H1 (cell line): ENCODE measurements around the gene HS6ST2. TPM values are rescaled to one million over a fixed set of nuclear protein-coding genes. Genes with fewer than 3 reads are reported as not detected.

Source experiments
- CTCF ChIA-PET: fragments of 300-600 bp; sonication (Branson Sonifier 250); formaldehyde crosslinking; loops from one replicate; lab custom pipeline; 2021; ENCODE audit not compliant: partially characterized antibody; lab: Charles Lee
- POLR2A ChIA-PET: fragments of 300-600 bp; sonication (Branson Sonifier 250); formaldehyde crosslinking; loops from one replicate; lab custom pipeline; 2021; ENCODE audit warnings: inconsistent platforms; ENCODE audit not compliant: partially characterized antibody; lab: Charles Lee
- DNase-seq, 2 experiments: peaks; one replicate each; pipeline versions ENCODE4 v3.0.0 to v3.0.0-alpha.2; 2010 to 2022; ENCODE audit warnings: low spot score in 2 of 2, low read depth in 1 of 2, mixed read lengths in 1 of 2
- FAIRE-seq: peaks from 2 replicates; lab custom pipeline; 2011; peaks lifted over from hg19 to GRCh38; lab: Jason Lieb, UNC
- H2AFZ ChIP-seq: 2 replicates; pipeline ENCODE4 v1.8.1; 2012; ENCODE audit warnings: low read length, inconsistent platforms
- H2AK5ac ChIP-seq: 2 replicates; pipeline ENCODE4 v1.6.1; 2013; ENCODE audit warnings: low read depth, low read length
- H2BK120ac ChIP-seq: replicated peaks from 2 replicates; pipeline ENCODE3; 2013; ENCODE audit warnings: low read depth, low read length, inconsistent platforms
- H2BK12ac ChIP-seq: 2 replicates; pipeline ENCODE4 v1.6.1; 2013; ENCODE audit warnings: low read depth, low read length
- H2BK15ac ChIP-seq: 2 replicates; pipeline ENCODE4 v1.6.1; 2013; ENCODE audit warnings: low read length
- H2BK20ac ChIP-seq: 2 replicates; pipeline ENCODE4 v1.6.1; 2013; ENCODE audit warnings: low read length
- H2BK5ac ChIP-seq: 2 replicates; pipeline ENCODE4 v1.6.1; 2013; ENCODE audit warnings: low read depth, low read length
- H3K14ac ChIP-seq: 2 replicates; pipeline ENCODE4 v1.6.1; 2013; ENCODE audit warnings: inconsistent platforms; ENCODE audit not compliant: insufficient read length
- H3K18ac ChIP-seq: 2 replicates; pipeline ENCODE4 v1.6.1; 2013; ENCODE audit warnings: low read length; ENCODE audit errors: extremely low read depth
- H3K23ac ChIP-seq: 2 replicates; pipeline ENCODE4 v1.6.1; 2013; ENCODE audit warnings: inconsistent platforms; ENCODE audit not compliant: insufficient read length
- H3K23me2 ChIP-seq: 2 replicates; pipeline ENCODE4 v1.6.1; 2013; ENCODE audit warnings: low read depth, low read length
- H3K27ac ChIP-seq: 2 replicates; pipeline ENCODE4 v1.6.1; 2011; ENCODE audit warnings: low read depth, low read length, inconsistent platforms
- H3K27me3 ChIP-seq, 4 experiments: replicated peaks in 1 of 4; 1 replicate in 1 of 4; 2 replicates in 3 of 4; pipeline versions ENCODE4 v1.6.1 to v1.8.1; 2011 to 2013; ENCODE audit warnings: low read length in 3 of 4, mild to moderate bottlenecking in 3 of 4, inconsistent platforms in 2 of 4, mixed read lengths in 2 of 4, moderate library complexity in 1 of 4; ENCODE audit not compliant: control insufficient read depth in 3 of 4, insufficient read depth in 3 of 4; ENCODE audit errors: extremely low read depth in 1 of 4
- H3K36me3 ChIP-seq, 4 experiments: 2 replicates each; pipeline versions ENCODE4 v1.6.1 to v1.8.1; 2011 to 2013; ENCODE audit warnings: mild to moderate bottlenecking in 4 of 4, low read length in 3 of 4, moderate library complexity in 2 of 4, control low read depth in 1 of 4, inconsistent platforms in 1 of 4; ENCODE audit not compliant: insufficient read depth in 4 of 4, control insufficient read depth in 2 of 4
- H3K4ac ChIP-seq: replicated peaks from 2 replicates; pipeline ENCODE3; 2013; ENCODE audit warnings: low read length, low read depth, mixed read lengths, inconsistent platforms; ENCODE audit not compliant: insufficient read length
- H3K4me1 ChIP-seq, 4 experiments: replicated peaks in 1 of 4; 1 replicate in 1 of 4; 2 replicates in 3 of 4; pipeline versions ENCODE4 v1.6.1 to v1.8.1; 2011 to 2013; ENCODE audit warnings: low read length in 3 of 4, inconsistent platforms in 2 of 4, mixed read lengths in 1 of 4; ENCODE audit not compliant: insufficient read depth in 4 of 4, control insufficient read depth in 3 of 4
- H3K4me2 ChIP-seq, 2 experiments: 2 replicates each; pipeline versions ENCODE4 v1.6.1 to v1.8.1; 2011 to 2013; ENCODE audit warnings: low read depth in 2 of 2, low read length in 2 of 2, control low read depth in 1 of 2, inconsistent platforms in 1 of 2, mild to moderate bottlenecking in 1 of 2; ENCODE audit not compliant: insufficient read depth in 1 of 2
- H3K4me3 ChIP-seq, 4 experiments: fragments of 200-600, 300-600 bp in 1 of 4; sonication (generic), shearing (Covaris generic), sonication (Bioruptor Twin) in 1 of 4; 2 replicates each; pipeline versions ENCODE4 v1.5.1 to v1.8.1; 2011 to 2016; ENCODE audit warnings: low read length in 4 of 4, low read depth in 3 of 4, control low read depth in 2 of 4, inconsistent platforms in 2 of 4, mild to moderate bottlenecking in 2 of 4, mixed read lengths in 1 of 4, moderate library complexity in 1 of 4; ENCODE audit not compliant: insufficient read depth in 2 of 4; ENCODE audit errors: extremely low read depth in 1 of 4
- H3K56ac ChIP-seq: replicated peaks from 2 replicates; pipeline ENCODE3; 2013; ENCODE audit warnings: low read depth, mild to moderate bottlenecking, mixed read lengths, low read length, inconsistent platforms; ENCODE audit not compliant: insufficient read length
- H3K79me1 ChIP-seq: 2 replicates; pipeline ENCODE4 v1.6.1; 2013; ENCODE audit warnings: low read depth, low read length, control low read depth
- H3K79me2 ChIP-seq, 2 experiments: 2 replicates each; pipeline versions ENCODE4 v1.6.1 to v1.8.1; 2012 to 2013; ENCODE audit warnings: low read length in 2 of 2, mild to moderate bottlenecking in 2 of 2, inconsistent platforms in 1 of 2; ENCODE audit not compliant: insufficient read depth in 2 of 2, control insufficient read depth in 1 of 2
- H3K9ac ChIP-seq, 4 experiments: replicated peaks in 1 of 4; 1 replicate in 1 of 4; 2 replicates in 3 of 4; pipeline versions ENCODE4 v1.6.1 to v1.8.1; 2011 to 2013; ENCODE audit warnings: low read depth in 3 of 4, low read length in 3 of 4, control low read depth in 2 of 4, mild to moderate bottlenecking in 2 of 4, moderate library complexity in 2 of 4, inconsistent platforms in 1 of 4; ENCODE audit errors: extremely low read depth in 1 of 4
- H3K9me3 ChIP-seq, 2 experiments: 2 replicates each; pipeline versions ENCODE4 v1.6.1 to v1.8.1; 2012 to 2013; ENCODE audit warnings: mild to moderate bottlenecking in 2 of 2, moderate library complexity in 2 of 2, control low read depth in 1 of 2, inconsistent platforms in 1 of 2, low read depth in 1 of 2, low read length in 1 of 2, mixed read lengths in 1 of 2; ENCODE audit not compliant: insufficient read depth in 2 of 2
- H4K20me1 ChIP-seq, 2 experiments: replicated peaks in 1 of 2; 2 replicates each; pipeline versions ENCODE3 to v1.8.1; 2011 to 2013; ENCODE audit warnings: inconsistent platforms in 2 of 2, low read length in 2 of 2, mild to moderate bottlenecking in 1 of 2; ENCODE audit not compliant: insufficient read depth in 2 of 2, control insufficient read depth in 1 of 2
- H4K5ac ChIP-seq: 2 replicates; pipeline ENCODE4 v1.6.1; 2013; ENCODE audit warnings: low read length, low read depth, mixed read lengths, inconsistent platforms; ENCODE audit not compliant: insufficient read length
- H4K8ac ChIP-seq: 2 replicates; pipeline ENCODE4 v1.8.0; 2013; ENCODE audit warnings: mild to moderate bottlenecking, moderate library complexity, low read length, inconsistent platforms; ENCODE audit not compliant: insufficient read depth; ENCODE audit errors: extremely low read depth
- H4K91ac ChIP-seq: replicated peaks from 2 replicates; pipeline ENCODE3; 2013; ENCODE audit warnings: low read length, mixed read lengths, inconsistent platforms; ENCODE audit not compliant: insufficient read length
- ATF2 ChIP-seq: IDR thresholded peaks from 2 replicates; pipeline ENCODE4 v1.6.1; 2012; ENCODE audit warnings: low read length, inconsistent platforms
- CHD1 ChIP-seq: IDR thresholded peaks from 2 replicates; pipeline ENCODE4 v1.6.1; 2012; ENCODE audit warnings: low read depth, low read length, improper control_type of control experiment
- JUN ChIP-seq: IDR thresholded peaks from 2 replicates; pipeline ENCODE4 v1.6.1; 2011; ENCODE audit warnings: low read depth, mild to moderate bottlenecking, improper control_type of control experiment, low read length
- NANOG ChIP-seq: IDR thresholded peaks from 2 replicates; pipeline ENCODE4 v1.6.1; 2011; ENCODE audit warnings: low read length, low read depth, mild to moderate bottlenecking, inconsistent platforms; ENCODE audit not compliant: insufficient read depth, poor library complexity, severe bottlenecking
- POLR2AphosphoS5 ChIP-seq: IDR thresholded peaks from 2 replicates; pipeline ENCODE4 v1.6.1; 2011; ENCODE audit warnings: low read depth, low read length
- SUZ12 ChIP-seq: fragments of 200-600 bp; sonication (generic); IDR thresholded peaks from 2 replicates; pipeline ENCODE4 v1.6.1; 2012; ENCODE audit warnings: mild to moderate bottlenecking, inconsistent platforms, low read length, moderate library complexity, mixed read lengths
- polyA plus RNA-seq, 7 experiments: library from polyadenylated mRNA; depleted of rRNA in 3 of 7; stranded (reverse) in 5 of 7; unstranded in 2 of 7; fragments of >200 nt in 5 of 7; fragments of 200-250 nt in 2 of 7; gene quantifications; 1 replicate in 5 of 7; 2 replicates in 1 of 7; 4 replicates in 1 of 7; pipeline versions ENCODE4 v1.2.1 to v1.2.3, GENCODE V29; 2011 to 2013; ENCODE audit warnings: missing spikeins in 2 of 7, mixed read lengths in 2 of 7
- total RNA-seq: library from RNA; stranded (reverse); fragmentation: NEBNext Ultra II Directional; extraction: Animal tissue kit (Norgen Biotek cat#: 25700); gene quantifications from 2 replicates; pipeline ENCODE4 v1.2.1, GENCODE V29; 2021

The HS6ST2 gene
- total and polyA plus RNA-seq, 2 of the 8 experiments (the other 6 are each of a cell fraction or from before 2014, with no cell fraction given), result 3.9 TPM

- no peak overlapping the region for H2BK15ac ChIP-seq
- no peak overlapping the region for H2AFZ ChIP-seq
- H3K27me3 ChIP-seq, result no peaks in the 10 kb centered on the region
- H3K23ac ChIP-seq, result no peak overlapping the region
- no peaks in the 10 kb centered on the region for H3K9me3 ChIP-seq
- no peak overlapping the region for H3K4ac ChIP-seq
- POLR2A ChIA-PET, result no interaction called here
- no peak overlapping the region for H2BK12ac ChIP-seq
- TF ChIP-seq NANOG (no peak), SUZ12 (no peak), POLR2AphosphoS5 (no peak), ATF2 (no peak), JUN (no peak), CHD1 (no peak)
- H3K27ac ChIP-seq, result no peak overlapping the region
- CTCF ChIA-PET, result no interaction called here
- no peak overlapping the region for H2AK5ac ChIP-seq
- no peaks in the 10 kb centered on the region for H3K79me2 ChIP-seq
- no peak overlapping the region for H4K8ac ChIP-seq
- FAIRE-seq (no peak), DNase-seq (no peak)
- no peak overlapping the region for H3K14ac ChIP-seq
- H3K4me1 ChIP-seq, result no peaks in the 10 kb centered on the region
- H3K56ac ChIP-seq, result no peak overlapping the region
- H2BK20ac ChIP-seq, result no peak overlapping the region
- H3K79me1 ChIP-seq, result no peaks in the 10 kb centered on the region
- no peak overlapping the region for H4K91ac ChIP-seq
- H4K5ac ChIP-seq, result no peak overlapping the region
- no peaks in the 10 kb centered on the region for H3K23me2 ChIP-seq
- no peak overlapping the region for H2BK5ac ChIP-seq
- no peak overlapping the region for H3K18ac ChIP-seq
- H3K4me2 ChIP-seq, result no peak overlapping the region
- no peak overlapping the region for H3K9ac ChIP-seq
- no peaks in the 10 kb centered on the region for H4K20me1 ChIP-seq
- H3K36me3 ChIP-seq, result no peaks in the 10 kb centered on the region
- no peak overlapping the region for H2BK120ac ChIP-seq
- no peak overlapping the region for H3K4me3 ChIP-seq
Measured at GRCh38 chrX:132858018-132858417, 100.4 kb downstream of the HS6ST2 start.
